ENCODE measurements around the gene MYO19.

MYO19 gene

DNA sequence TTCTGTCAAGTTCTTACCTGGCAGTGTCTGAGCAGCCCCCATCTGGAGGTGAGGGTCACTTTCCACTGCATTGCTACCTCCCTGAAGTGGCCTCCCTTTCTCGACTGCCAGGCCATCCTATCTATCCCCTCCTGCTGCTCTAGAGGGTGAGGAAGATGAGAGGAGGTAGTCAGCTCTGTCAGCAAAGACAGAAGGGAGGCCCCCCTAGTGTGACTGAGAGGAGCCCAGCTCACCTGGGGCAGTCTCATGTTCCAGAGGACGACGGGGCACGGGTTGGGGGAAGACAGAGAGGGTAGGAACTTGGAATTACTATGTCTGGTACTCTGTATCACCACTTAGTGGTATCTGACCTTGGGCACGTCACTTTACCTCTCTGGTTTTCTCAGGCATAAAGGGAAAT, 22.0 kb downstream of the MYO19 start:
- TF ChIP-seq ZNF610 (tag by site-specific recombination; IDR thresholded peaks at IDR 0.05; ENCODE audit: borderline replicate concordance): no peak
- TF ChIP-seq ZNF791 (tag by site-specific recombination; IDR thresholded peaks at IDR 0.05): no peak
- TF ChIP-seq ZNF132 (tag by site-specific recombination; IDR thresholded peaks at IDR 0.05; ENCODE audit: borderline replicate concordance): no peak
- TF ChIP-seq SP7 (tag by site-specific recombination; IDR thresholded peaks at IDR 0.05): no peak
- TF ChIP-seq ZNF10 (tag by site-specific recombination; IDR thresholded peaks at IDR 0.05): no peak
- no peak for TF ChIP-seq ZNF138 (tag by site-specific recombination; IDR thresholded peaks at IDR 0.05; ENCODE audit: borderline replicate concordance)
- TF ChIP-seq ZNF624 (tag by site-specific recombination; IDR thresholded peaks at IDR 0.05): no peak
- TF ChIP-seq ZNF76 (tag by site-specific recombination; IDR thresholded peaks at IDR 0.05; ENCODE audit: borderline replicate concordance, low read depth): no peak
- TF ChIP-seq, protein P1, sequence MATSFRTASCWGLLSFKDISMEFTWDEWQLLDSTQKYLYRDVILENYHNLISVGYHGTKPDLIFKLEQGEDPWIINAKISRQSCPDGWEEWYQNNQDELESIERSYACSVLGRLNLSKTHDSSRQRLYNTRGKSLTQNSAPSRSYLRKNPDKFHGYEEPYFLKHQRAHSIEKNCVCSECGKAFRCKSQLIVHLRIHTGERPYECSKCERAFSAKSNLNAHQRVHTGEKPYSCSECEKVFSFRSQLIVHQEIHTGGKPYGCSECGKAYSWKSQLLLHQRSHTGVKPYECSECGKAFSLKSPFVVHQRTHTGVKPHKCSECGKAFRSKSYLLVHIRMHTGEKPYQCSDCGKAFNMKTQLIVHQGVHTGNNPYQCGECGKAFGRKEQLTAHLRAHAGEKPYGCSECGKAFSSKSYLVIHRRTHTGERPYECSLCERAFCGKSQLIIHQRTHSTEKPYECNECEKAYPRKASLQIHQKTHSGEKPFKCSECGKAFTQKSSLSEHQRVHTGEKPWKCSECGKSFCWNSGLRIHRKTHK (tag by site-specific recombination; IDR thresholded peaks at IDR 0.05): no peak
- TF ChIP-seq, protein P2, sequence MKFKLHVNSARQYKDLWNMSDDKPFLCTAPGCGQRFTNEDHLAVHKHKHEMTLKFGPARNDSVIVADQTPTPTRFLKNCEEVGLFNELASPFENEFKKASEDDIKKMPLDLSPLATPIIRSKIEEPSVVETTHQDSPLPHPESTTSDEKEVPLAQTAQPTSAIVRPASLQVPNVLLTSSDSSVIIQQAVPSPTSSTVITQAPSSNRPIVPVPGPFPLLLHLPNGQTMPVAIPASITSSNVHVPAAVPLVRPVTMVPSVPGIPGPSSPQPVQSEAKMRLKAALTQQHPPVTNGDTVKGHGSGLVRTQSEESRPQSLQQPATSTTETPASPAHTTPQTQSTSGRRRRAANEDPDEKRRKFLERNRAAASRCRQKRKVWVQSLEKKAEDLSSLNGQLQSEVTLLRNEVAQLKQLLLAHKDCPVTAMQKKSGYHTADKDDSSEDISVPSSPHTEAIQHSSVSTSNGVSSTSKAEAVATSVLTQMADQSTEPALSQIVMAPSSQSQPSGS (tag by site-specific recombination; IDR thresholded peaks at IDR 0.05; ENCODE audit: low read depth): no peak
- TF ChIP-seq, protein P3, sequence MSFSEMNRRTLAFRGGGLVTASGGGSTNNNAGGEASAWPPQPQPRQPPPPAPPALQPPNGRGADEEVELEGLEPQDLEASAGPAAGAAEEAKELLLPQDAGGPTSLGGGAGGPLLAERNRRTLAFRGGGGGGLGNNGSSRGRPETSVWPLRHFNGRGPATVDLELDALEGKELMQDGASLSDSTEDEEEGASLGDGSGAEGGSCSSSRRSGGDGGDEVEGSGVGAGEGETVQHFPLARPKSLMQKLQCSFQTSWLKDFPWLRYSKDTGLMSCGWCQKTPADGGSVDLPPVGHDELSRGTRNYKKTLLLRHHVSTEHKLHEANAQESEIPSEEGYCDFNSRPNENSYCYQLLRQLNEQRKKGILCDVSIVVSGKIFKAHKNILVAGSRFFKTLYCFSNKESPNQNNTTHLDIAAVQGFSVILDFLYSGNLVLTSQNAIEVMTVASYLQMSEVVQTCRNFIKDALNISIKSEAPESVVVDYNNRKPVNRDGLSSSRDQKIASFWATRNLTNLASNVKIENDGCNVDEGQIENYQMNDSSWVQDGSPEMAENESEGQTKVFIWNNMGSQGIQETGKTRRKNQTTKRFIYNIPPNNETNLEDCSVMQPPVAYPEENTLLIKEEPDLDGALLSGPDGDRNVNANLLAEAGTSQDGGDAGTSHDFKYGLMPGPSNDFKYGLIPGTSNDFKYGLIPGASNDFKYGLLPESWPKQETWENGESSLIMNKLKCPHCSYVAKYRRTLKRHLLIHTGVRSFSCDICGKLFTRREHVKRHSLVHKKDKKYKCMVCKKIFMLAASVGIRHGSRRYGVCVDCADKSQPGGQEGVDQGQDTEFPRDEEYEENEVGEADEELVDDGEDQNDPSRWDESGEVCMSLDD (tag by site-specific recombination; IDR thresholded peaks at IDR 0.05): no peak
- no peaks in the 10 kb centered on the region for H3K9me3 ChIP-seq (ENCODE audit: control insufficient read depth, insufficient read depth, low read depth, low read length)
- H3K4me3 ChIP-seq (ENCODE audit: low read depth, low read length): no peak overlapping the region

DNA sequence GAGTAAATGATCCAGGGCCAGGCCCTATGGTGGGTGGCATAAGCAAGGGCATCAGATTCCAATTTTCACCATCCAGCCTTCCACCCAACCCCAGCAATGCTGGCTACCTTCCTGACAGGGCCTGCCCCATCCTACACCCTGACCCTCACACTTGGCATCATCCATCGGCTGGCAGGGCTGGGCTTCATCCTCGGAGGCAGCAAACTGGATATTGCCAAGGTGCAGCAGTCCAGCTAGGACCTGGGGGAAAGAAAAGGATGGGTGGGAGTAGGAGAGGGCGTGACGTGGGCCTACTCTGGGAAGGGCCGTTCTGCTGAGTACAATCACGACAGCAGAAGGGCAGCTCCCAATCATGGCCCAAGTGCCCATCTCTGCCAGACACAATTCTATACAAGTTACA, 23.5 kb downstream of the MYO19 start:
- no peaks in the 10 kb centered on the region for H3K9me3 ChIP-seq (ENCODE audit: control insufficient read depth, insufficient read depth, low read depth, low read length)
- peaks cover 8 to 98% of the 10 kb centered on the region in 2 experiments for H3K36me3 ChIP-seq (ENCODE audit: control insufficient read depth in 2 of 2, insufficient read depth in 1 of 2, low read length in 2 of 2)
- H3K4me1 ChIP-seq (ENCODE audit: control insufficient read depth, insufficient read depth, low read length): no peaks in the 10 kb centered on the region
- TF ChIP-seq ZBTB7A (tag by site-specific recombination; IDR thresholded peaks at IDR 0.05; ENCODE audit: low read depth) (no peak), ZNF416 (tag by site-specific recombination; IDR thresholded peaks at IDR 0.05) (no peak), ZNF423 (tag by site-specific recombination; IDR thresholded peaks at IDR 0.05) (no peak)
- no peak overlapping the region for H3K4me3 ChIP-seq (ENCODE audit: low read depth, low read length)
- no peak overlapping the region for H3K27ac ChIP-seq (ENCODE audit: extremely low read depth, low read depth, low read length)
- ChIA-PET POLR2A (no interaction called here), CTCF (no interaction called here)

More for the DNA sequence above, 22.0 kb downstream of the MYO19 start:
- Histone ChIP-seq H3K4me1 (ENCODE audit: control insufficient read depth, insufficient read depth, low read length) (no peaks in the 10 kb centered on the region), H3K36me3 (ENCODE audit: control insufficient read depth in 2 of 2, insufficient read depth in 1 of 2, low read length in 2 of 2) (peaks cover 7 to 97% of the 10 kb centered on the region in 2 experiments), H3K27ac (ENCODE audit: extremely low read depth, low read depth, low read length) (no peak overlapping the region)
- POLR2A ChIA-PET: interaction anchor here (0.9 kb wide), 1 partner anchor 11 kb away, joined by 4 read pairs; no protein-coding TSS in a partner anchor
- CTCF ChIA-PET: no interaction called here

DNA sequence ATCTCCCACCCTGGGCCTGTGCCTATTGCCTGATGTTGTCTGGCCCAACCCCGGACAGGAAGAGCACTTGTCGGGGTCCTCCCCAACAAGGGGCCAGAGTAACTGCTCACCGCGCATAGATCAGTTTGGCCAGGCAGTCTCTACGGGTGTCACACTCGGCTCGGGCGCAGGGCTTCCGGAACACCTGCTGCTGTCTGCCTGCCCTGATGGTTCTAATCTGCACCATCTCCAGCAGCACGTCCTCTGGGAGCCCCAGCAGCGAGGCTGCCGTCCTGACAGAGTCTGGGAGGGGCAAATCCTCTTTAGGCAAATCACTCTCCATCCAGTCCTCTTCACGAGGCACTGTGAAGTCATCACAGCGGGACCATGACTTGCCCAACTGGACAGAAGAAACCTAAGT, 24.0 kb downstream of the MYO19 start:
- Histone ChIP-seq H3K4me1 (ENCODE audit: control insufficient read depth, insufficient read depth, low read length) (no peaks in the 10 kb centered on the region), H3K4me3 (ENCODE audit: low read depth, low read length) (no peak overlapping the region), H3K36me3 (ENCODE audit: control insufficient read depth in 2 of 2, insufficient read depth in 1 of 2, low read length in 2 of 2) (peaks cover 12 to 98% of the 10 kb centered on the region in 2 experiments), H3K9me3 (ENCODE audit: control insufficient read depth, insufficient read depth, low read depth, low read length) (no peaks in the 10 kb centered on the region), H3K27ac (ENCODE audit: extremely low read depth, low read depth, low read length) (no peak overlapping the region)
- TF ChIP-seq ZBTB1 (tag by site-specific recombination; IDR thresholded peaks at IDR 0.05): no peak
- TF ChIP-seq ZNF707 (tag by site-specific recombination; IDR thresholded peaks at IDR 0.05): no peak
- TF ChIP-seq ZNF214 (tag by site-specific recombination; IDR thresholded peaks at IDR 0.05; ENCODE audit: borderline replicate concordance): no peak
- TF ChIP-seq, protein P4, sequence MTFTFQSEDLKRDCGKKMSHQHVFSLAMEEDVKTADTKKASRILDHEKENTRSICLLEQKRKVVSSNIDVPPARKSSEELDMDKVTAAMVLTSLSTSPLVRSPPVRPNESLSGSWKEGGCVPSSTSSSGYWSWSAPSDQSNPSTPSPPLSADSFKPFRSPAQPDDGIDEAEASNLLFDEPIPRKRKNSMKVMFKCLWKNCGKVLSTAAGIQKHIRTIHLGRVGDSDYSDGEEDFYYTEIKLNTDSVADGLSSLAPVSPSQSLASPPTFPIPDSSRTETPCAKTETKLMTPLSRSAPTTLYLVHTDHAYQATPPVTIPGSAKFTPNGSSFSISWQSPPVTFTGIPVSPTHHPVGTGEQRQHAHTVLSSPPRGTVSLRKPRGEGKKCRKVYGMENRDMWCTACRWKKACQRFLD (tag by site-specific recombination; IDR thresholded peaks at IDR 0.05): no peak
- TF ChIP-seq ZEB2 (tag by site-specific recombination; IDR thresholded peaks at IDR 0.05): no peak
- TF ChIP-seq ZNF223 (tag by site-specific recombination; IDR thresholded peaks at IDR 0.05): no peak
- TF ChIP-seq ZNF354C (tag by site-specific recombination; IDR thresholded peaks at IDR 0.05; ENCODE audit: borderline replicate concordance, low read depth): no peak
- no peak for TF ChIP-seq ZNF585B (tag by site-specific recombination; IDR thresholded peaks at IDR 0.05)
- ChIA-PET POLR2A (no interaction called here), CTCF (no interaction called here)

Measured in HEK293 (cell line).